ENCODE results near the gene TMEM176B. TPM values are rescaled to one million over a fixed set of nuclear protein-coding genes. Genes with fewer than 3 reads are reported as not detected.

Gene TMEM176B
- total RNA-seq, 2 donors from 2014 or later = 0.31 to 0.35 TPM

DNA sequence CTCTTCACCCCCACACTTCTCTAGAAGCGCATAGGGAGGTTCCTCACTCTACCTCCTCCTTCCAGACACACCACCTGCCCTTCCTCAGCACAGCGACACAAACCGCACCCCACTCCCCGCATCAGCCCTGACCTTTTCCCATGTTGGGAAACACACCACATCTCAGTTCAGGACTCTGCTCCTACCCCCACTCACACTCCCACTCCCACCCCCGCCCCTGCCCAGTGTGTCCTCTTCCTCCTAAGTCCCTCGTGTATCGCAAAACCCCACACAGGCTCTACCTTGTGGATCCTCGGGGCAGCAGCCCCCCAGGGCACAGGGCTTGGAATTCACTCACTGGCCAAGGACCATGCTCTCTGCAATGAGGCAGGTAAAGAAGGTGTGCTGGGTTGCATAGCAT is 47.9 kb upstream of the TMEM176B start:
- Histone ChIP-seq H3K27me3 (ENCODE audit: control insufficient read depth, insufficient read depth, low read length, poor library complexity, severe bottlenecking) (peaks cover 6% of the 10 kb centered on the region), H3K36me3 (ENCODE audit: control insufficient read depth, insufficient read depth, low read length) (no peaks in the 10 kb centered on the region), H3K9ac (ENCODE audit: extremely low read depth, low read length, poor library complexity, severe bottlenecking) (no peak overlapping the region), H3K9me3 (ENCODE audit: control insufficient read depth, low read length) (no peaks in the 10 kb centered on the region), H3K27ac (ENCODE audit: low read depth, low read length) (no peak overlapping the region), H3K4me3 (ENCODE audit: low read length) (no peak overlapping the region), H3K4me1 (ENCODE audit: control insufficient read depth, insufficient read depth, low read length) (no peaks in the 10 kb centered on the region)
- 91 to 96% methylated on average over 4 to 8 of the region's 8 CpGs for WGBS, 2 experiments (ENCODE audit: insufficient coverage in 1 of 2, insufficient read length in 1 of 2)
- H3K4me3 Mint-ChIP-seq = no peak overlapping the region
- no peaks in the 10 kb centered on the region for H3K9me3 Mint-ChIP-seq
- H3K27ac Mint-ChIP-seq = no peak overlapping the region
- H3K27me3 Mint-ChIP-seq (ENCODE audit: insufficient read depth) = peaks cover 23% of the 10 kb centered on the region
- H3K36me3 Mint-ChIP-seq (ENCODE audit: low read depth) = no peaks in the 10 kb centered on the region
- no peaks in the 10 kb centered on the region for H3K4me1 Mint-ChIP-seq
- TF ChIP-seq, protein P1, sequence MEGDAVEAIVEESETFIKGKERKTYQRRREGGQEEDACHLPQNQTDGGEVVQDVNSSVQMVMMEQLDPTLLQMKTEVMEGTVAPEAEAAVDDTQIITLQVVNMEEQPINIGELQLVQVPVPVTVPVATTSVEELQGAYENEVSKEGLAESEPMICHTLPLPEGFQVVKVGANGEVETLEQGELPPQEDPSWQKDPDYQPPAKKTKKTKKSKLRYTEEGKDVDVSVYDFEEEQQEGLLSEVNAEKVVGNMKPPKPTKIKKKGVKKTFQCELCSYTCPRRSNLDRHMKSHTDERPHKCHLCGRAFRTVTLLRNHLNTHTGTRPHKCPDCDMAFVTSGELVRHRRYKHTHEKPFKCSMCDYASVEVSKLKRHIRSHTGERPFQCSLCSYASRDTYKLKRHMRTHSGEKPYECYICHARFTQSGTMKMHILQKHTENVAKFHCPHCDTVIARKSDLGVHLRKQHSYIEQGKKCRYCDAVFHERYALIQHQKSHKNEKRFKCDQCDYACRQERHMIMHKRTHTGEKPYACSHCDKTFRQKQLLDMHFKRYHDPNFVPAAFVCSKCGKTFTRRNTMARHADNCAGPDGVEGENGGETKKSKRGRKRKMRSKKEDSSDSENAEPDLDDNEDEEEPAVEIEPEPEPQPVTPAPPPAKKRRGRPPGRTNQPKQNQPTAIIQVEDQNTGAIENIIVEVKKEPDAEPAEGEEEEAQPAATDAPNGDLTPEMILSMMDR (conservative IDR thresholded peaks at IDR 0.05) = no peak
- peak; percentile 26 for DNase-seq

DNA sequence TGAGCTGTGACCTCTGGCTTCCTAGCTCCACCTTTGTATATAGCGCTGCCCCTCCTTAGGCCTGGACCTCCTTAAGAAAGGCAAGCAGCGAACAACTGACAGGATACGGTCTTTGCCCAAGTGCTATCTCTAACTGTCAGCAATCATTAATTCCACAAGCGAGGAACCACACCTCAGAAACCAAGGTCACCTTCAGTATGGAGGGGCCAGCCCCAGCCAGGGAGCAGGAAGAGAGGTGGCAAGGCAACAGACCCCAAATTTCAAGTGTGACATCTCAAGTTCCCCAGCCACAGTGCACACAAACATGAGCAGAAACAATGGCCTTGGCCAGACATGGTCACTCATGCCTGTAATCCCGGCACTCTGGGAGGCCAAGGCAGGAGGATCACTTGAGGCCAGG is 47.4 kb upstream of the TMEM176B start:
- H3K9me3 Mint-ChIP-seq = no peaks in the 10 kb centered on the region
- Histone ChIP-seq H3K4me1 (ENCODE audit: control insufficient read depth, insufficient read depth, low read length) (no peaks in the 10 kb centered on the region), H3K9ac (ENCODE audit: extremely low read depth, low read length, poor library complexity, severe bottlenecking) (no peak overlapping the region), H3K27me3 (ENCODE audit: control insufficient read depth, insufficient read depth, low read length, poor library complexity, severe bottlenecking) (peaks cover 6% of the 10 kb centered on the region), H3K27ac (ENCODE audit: low read depth, low read length) (no peak overlapping the region), H3K9me3 (ENCODE audit: control insufficient read depth, low read length) (no peaks in the 10 kb centered on the region), H3K36me3 (ENCODE audit: control insufficient read depth, insufficient read depth, low read length) (no peaks in the 10 kb centered on the region), H3K4me3 (ENCODE audit: low read length) (no peak overlapping the region)
- H3K36me3 Mint-ChIP-seq (ENCODE audit: low read depth) = no peaks in the 10 kb centered on the region
- no peak for DNase-seq
- TF ChIP-seq, protein P1 (conservative IDR thresholded peaks at IDR 0.05) = no peak
- 90 to 91% methylated on average over 4 to 5 of the region's 5 CpGs for WGBS, 2 experiments (ENCODE audit: insufficient coverage in 1 of 2, insufficient read length in 1 of 2)
- H3K4me1 Mint-ChIP-seq = no peaks in the 10 kb centered on the region
- peaks cover 23% of the 10 kb centered on the region for H3K27me3 Mint-ChIP-seq (ENCODE audit: insufficient read depth)
- no peak overlapping the region for H3K27ac Mint-ChIP-seq
- no peak overlapping the region for H3K4me3 Mint-ChIP-seq

DNA sequence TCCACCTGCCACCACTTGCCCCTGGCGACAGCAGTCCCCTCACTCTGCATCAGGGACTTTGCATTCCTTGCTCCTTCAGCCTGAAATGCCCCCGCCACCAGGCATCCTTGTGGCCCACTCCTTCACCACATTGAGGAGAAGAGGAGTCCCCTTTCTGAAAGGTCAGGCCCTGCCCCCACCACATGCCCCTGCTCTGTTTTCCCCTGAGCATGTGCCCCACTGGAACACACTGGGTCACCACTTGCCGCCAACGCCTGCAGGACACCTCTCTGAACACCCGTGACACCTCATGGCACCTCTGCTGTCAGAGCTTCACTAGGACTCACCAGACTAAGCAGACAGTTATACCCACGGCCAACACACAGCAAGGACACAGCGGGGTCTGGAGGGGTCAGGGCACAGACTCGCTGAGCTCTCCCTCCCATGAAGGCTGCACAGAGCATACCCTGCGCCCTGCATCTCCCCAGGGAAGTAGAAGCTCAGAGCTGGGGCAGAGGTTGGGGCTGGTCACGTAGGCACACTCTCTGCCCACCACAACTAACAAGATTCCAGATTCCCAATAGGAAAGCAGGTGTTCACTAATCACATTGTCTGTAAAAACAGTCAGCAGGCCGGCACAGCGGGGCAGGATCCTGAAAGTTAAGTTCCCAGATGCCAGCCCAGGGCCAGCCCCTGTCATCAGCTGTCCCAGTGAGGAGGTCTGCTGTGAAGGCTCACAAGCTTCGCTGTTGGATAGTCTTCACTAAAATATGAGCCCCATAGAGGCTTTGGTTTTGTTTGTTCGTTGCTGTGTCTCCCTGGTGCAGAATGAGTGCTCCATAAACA is 46.3 kb upstream of the TMEM176B start:
- Histone ChIP-seq H3K27ac (ENCODE audit: low read depth, low read length) (no peak overlapping the region), H3K9me3 (ENCODE audit: control insufficient read depth, low read length) (no peaks in the 10 kb centered on the region), H3K36me3 (ENCODE audit: control insufficient read depth, insufficient read depth, low read length) (no peaks in the 10 kb centered on the region), H3K4me1 (ENCODE audit: control insufficient read depth, insufficient read depth, low read length) (no peaks in the 10 kb centered on the region), H3K27me3 (ENCODE audit: control insufficient read depth, insufficient read depth, low read length, poor library complexity, severe bottlenecking) (peaks cover 5% of the 10 kb centered on the region), H3K4me3 (ENCODE audit: low read length) (no peak overlapping the region), H3K9ac (ENCODE audit: extremely low read depth, low read length, poor library complexity, severe bottlenecking) (no peak overlapping the region)
- Mint-ChIP-seq H3K36me3 (ENCODE audit: low read depth) (no peaks in the 10 kb centered on the region), H3K27me3 (ENCODE audit: insufficient read depth) (peaks cover 23% of the 10 kb centered on the region), H3K4me3 (no peak overlapping the region), H3K27ac (no peak overlapping the region), H3K4me1 (no peaks in the 10 kb centered on the region), H3K9me3 (no peaks in the 10 kb centered on the region)
- peak; percentile 27 for DNase-seq
- WGBS, 2 experiments (ENCODE audit: insufficient coverage in 1 of 2, insufficient read length in 1 of 2) = 88 to 100% methylated on average over 8 to 14 of the region's 14 CpGs
- TF ChIP-seq, protein P1 (conservative IDR thresholded peaks at IDR 0.05) = no peak
